HG03439 (cell line): Measurements from ENCODE around the gene CCNL2.
"Not testable (repeated sequence)": the region's sequence is repeated elsewhere in the genome, so short reads cannot be mapped to it uniquely, and the experiment has no call there.

Experiments used
- ATAC-seq: cut with Tn5 transposase; IDR thresholded peaks from one replicate; pipeline ENCODE4 v1.9.1; 2021; ENCODE audit warnings: mild to moderate bottlenecking, moderate library complexity; ENCODE audit not compliant: unreplicated experiment

CCNL2 gene

DNA sequence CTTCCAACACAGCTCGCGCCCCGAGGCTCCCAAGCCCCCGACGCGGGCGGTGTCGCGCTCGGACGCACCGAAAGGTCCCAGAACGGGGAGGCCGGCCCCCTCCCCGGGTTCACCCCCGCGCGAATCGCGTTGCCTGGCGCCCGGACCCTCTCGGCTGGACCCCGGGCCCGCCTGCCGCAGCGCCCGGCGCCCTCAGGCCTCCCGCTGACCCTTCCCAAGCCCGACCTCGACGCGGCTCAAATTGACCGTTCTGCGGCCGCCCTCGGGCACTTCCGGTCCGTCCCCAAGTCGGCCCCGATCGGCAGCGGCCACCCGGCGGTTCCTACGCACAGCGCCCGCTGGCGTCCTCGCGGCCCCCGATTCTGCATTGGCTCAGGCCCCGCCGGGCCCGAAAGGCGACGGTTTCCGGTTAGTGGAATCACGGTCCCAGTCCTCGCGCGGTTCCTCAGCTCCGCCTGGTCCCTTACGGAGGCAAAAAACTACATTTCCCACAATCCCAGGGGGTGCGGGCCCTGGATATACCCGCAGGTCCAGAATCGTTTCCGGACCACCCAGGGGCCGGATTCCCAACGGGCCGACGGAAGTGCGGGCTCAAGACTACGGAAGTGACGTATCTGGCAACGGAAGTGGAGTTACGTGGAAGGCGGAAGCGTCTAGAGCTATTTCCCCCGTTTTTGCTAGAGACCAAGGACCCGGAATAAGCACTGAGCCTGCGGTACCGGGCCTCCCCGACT is 24.0 kb downstream of the CCNL2 start, which contains the start of gene AURKAIP1:
AURKAIP1 (minus strand) TSS at position 279 of the 734 bp plus-strand sequence. CDS start 451 bp downstream, outside the sequence.
- ATAC-seq: peak; percentile 89

DNA sequence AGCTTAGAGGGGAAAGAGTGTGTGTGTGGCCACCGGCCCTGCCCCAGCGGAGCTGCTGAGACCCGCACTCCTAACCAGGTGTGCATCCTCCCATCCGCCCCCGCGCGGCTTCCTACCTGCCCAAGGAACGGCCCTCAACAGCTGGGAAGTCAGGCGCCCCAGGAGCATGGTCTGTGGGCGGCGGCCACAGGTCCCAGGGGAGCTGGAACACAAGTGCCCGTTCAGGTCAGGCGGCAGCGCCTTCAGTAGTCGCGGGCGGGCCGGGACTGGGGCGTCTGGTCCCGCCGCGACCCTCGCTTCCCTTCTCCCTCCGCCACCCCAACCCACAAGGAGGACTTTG is 24.6 kb downstream of the CCNL2 start:
- peak; percentile 3 for ATAC-seq

DNA sequence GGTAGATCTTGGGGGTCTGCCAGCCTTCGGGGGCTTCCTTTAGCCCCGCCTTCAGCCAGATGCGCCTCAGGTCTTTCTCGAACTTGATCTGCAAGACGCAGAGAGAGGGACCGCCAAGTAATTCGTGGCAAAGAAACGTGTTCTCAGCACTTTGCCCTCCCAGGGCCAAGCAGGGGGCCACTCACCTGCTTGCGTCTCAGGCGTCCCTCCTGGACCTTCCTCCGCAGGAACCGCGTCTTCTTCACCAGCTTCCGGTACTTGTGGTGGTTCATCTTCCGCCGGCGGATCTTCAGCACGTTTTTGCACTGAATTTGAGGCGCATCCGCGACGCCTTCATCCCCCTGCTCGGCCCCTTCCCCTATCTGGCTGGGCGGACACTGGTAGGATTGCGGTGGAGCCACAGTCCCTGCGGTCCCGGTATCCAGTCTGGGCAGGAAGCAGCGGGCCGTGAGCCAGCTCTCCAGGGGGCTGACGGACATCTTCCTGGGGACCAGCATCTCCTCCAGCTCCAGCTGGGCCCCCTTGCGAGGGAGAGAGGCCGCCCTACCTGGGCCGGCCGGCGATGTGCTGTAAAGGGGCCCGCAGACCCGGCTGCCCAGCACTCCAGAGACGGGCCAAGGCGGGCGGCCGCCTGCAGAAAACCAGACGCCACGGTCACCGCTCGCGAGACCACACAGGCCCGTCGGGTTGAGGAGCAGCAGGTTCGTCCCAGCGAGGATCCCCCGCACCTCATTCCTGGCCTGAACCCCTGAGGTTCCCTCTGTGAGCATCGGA is 25.1 kb downstream of the CCNL2 start:
- ATAC-seq: no peak

DNA sequence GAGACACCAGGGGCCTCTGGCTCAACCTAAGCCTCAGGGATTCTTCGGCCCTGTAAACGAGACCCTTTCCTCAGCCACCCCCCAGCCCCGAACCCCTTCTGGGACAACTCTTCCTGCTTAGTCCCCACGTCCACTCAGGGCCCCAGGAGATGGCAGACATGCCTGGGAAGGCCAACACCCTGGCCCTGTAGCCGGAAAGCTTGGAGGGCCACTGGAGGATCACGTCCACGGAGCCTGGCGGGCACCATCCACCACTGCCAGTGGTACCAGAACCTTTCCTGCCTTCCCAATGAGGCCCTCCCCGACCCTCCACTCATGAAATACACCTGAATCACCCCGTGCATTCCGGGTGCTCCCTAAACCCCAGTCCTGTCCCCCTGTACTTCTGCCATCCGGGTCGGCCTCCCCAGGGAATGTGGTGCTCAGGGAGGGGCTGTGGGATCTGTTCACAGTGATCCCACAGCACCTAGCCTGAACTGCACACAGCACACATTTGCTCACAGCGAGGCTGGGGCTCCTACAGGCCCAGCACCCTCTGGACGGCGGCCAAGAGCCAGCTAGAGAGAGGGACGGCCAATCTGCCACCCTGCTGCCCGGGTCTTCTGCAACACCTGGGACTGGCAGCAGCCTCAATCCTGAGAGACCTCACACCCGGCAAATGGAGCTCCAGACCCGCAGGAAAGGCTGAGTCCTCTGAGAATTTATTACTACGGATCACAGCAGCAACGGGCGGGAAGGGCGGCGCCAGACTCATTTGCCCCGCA is 25.9 kb downstream of the CCNL2 start:
- ATAC-seq: no peak

DNA sequence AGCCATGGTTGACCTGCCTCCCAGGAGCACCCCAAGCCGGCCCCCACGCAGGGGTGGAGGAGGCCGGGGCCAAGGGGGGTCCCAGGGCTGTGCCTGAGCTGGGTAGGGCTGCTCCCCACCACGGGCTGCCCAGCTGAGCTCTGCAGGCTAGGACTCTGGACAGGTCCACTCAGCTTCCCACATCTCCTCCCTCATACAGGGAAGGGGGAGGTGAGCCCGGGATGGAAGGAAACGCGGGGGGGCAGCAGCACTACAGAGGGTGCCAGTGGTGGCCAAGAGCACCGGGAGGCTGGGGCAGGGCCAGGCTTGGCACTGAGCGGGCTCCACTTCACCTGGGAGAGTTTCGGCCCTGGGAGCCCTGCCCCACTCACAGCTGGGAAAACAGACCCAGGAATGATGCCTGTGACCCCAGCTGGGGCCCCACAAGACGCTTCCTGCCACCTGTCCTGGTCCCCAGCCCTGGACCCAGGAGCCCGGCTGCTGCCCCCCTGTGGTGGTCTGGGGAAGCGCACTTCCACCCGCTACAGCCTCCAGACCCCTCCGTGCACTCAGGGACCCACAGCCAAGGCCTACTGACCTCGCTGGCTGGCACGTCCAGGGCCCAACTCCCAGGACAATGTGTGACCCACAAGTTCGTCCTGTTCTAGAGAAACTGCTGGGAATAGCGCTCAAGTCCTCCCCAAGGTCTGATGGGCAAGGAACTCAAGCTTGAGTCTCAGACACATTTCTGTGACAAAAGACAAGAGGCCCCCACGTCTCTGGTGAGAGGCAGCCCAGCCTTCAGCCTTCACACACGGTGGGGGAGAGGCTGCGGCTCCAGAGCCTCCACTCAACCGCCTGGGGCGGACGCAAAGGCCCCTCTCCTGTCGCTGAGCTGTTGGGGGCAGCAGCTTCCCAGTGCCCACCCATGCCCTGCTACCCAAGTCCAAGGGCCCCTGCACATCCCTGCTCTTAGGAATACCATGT is 27.1 kb downstream of the CCNL2 start:
- ATAC-seq: no peak

DNA sequence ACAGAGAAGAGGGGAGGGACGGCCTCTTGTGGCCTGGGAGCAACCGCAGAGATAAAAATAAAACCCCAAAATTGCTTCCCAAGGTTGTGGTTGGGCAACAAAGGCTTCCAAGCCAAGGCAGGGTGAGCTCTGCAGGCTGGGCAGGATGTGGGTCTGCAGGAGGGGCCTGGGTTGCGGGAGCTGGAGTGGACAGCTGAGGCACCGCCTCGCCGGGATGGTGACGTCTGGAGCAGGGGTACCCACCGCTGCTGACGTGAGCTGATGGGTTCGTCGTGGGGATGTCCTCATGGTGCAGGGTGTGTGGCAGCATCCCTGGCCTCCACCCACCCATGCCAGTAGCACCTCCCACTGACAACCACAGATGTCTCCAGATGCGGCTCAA is 27.8 kb downstream of the CCNL2 start:
- no peak for ATAC-seq

DNA sequence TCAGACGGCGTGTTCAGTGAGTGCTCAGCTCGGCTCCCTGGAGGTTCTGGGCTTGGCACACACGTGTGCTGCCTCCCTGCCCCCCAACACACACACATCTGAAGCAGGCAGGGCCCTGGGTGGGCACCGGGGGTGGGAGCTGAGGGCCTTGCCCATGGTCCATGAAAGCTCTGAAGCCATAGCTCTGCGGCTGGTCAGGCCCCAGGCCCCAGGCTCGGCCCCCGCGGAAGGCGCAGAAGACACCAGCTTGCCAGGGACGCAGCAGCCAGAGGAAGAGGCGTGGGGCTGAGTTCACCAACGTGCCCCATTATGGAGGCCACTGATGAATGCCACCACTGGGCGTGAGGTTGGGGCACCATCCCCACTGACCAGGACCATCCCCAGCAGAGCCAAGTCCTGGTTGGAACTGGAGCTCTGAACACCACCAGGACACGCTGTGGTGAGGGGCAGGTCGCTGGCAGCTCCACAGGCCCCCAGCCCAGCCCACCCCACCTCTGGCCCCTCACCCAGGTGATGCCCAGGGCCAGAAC is 28.3 kb downstream of the CCNL2 start:
- no peak for ATAC-seq

DNA sequence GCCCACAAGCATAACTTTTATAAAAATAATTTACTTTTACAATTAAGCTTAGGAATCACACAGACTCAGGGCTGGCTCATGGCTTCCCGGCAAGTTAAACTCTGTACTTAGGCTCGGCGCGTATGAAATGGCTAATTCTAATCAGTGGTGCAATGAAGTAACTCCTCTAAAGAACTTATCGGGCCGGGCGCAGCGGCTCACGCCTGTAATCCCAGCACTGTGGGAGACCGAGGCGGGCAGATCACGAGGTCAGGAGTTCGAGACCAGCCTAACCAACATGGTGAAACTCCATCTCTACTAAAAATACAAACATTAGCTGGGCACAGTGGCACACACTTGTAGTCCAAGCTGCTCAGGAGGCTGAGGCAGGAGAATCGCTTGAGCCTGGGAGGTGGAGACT is 29.0 kb downstream of the CCNL2 start:
- not testable (repeated sequence) for ATAC-seq

DNA sequence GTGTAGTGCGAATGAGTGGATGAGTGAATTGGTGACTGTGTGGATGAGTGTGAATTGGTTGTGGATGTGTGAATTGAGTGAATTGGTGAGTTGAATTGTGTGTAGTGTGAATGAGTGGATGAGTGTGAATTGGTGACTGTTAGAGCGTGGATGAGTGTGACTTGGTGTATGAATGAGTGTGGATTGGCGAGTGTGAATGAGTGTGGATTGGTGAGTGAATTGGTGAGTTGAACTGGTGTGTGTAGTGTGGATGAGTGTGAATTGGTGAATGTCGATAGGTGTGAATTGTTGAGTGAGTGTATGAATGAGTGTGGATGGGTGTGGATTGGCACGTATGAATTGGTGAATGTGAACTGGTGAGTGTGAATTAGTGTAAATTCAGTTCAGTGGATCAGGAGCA is 31.8 kb downstream of the CCNL2 start:
- no peak for ATAC-seq

DNA sequence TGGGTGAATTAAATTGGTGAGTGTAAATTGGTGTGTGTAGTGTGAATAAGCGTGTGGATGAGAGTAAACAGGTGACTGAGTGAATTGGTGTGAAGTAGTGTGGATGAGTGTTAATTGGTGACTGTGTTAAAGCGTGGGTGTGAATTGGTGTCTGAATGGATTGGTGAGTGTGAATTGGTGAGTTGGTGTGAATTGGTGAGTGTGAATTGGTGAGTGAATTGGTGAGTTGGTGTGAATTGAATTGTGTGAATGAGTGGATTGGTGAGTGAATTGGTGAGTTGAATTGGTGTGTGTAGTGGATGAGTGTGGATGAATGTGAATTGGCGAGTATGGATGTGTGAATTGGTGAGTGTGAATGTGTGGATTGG is 32.5 kb downstream of the CCNL2 start:
- ATAC-seq: no peak

DNA sequence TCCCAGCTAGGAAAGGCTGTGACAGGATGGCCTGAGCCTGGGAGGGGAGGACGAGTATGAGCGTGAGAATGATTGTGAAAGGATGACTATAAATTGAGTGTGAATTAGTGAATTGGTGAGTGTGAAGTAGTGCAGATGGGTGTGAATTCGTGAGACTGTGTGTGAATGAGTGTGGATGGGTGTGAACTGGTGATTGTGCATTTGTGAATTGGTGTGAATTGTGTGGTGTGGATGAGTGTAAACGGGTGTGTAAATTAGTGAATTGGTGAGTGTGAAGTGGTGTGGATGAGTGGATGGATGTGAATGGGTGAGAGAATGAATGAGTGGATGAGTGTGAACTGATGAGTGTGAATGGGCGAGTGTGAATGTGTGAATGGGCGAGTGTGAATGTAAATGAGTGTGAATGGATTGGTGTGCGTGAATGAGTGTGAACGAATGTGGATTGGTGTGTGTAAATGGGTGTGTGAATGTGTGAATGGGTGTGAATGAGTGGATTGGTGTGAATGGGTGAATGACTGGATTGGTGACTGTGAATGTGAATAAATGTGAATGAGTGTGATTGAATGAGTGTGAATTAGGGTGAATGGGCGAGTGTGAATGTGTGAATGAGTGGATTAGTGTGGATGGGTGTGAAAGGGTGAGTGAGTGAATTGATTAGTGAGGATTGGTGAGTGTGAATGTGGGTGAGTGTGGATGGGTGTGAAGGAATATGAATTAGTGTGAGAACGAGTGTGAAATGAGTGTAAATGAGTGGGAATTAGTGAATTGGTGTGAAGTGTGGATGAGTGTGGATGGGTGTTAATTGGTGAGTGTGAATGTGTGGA is 33.0 kb downstream of the CCNL2 start:
- no peak for ATAC-seq

DNA sequence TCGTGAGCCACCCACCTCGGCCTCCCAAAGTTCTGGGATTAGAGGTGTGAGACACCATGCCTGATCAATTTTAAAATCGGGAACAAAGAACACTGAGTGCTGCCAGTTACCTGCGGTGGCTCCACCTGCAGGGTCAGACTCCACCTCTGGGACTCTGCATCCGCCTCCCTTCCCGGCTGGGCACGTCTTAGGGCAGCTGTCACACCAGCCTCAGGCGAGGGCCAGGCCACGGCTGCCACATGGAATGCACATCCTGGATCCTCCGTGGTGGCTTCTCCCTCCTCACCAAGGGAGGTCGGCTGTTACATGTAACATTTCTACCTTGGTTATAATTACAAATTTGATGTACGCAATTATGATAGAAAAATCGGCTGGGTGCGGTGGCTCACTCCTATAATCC is 34.9 kb downstream of the CCNL2 start:
- no peak for ATAC-seq

DNA sequence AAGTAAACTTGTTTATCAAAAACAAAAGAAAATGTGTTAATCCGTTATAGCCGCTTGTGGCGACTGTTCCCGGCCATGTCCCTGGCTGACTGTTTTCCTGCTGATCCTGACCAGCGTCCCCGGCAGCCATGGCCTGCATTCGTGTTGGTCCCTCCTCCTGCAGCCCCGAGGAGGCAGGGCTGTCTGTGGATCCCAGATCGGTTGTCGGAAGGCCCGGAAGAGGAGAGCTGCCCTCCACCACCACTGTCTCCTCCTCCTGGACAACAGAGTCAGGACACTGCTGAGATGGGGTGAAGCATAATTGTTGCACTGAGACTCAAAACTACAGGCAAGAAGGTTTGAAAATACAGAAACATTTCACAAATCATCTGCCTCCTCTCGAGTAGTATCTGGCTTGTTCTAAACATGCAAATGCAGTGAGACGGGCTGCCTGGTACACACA is 37.1 kb downstream of the CCNL2 start:
- ATAC-seq: no peak

DNA sequence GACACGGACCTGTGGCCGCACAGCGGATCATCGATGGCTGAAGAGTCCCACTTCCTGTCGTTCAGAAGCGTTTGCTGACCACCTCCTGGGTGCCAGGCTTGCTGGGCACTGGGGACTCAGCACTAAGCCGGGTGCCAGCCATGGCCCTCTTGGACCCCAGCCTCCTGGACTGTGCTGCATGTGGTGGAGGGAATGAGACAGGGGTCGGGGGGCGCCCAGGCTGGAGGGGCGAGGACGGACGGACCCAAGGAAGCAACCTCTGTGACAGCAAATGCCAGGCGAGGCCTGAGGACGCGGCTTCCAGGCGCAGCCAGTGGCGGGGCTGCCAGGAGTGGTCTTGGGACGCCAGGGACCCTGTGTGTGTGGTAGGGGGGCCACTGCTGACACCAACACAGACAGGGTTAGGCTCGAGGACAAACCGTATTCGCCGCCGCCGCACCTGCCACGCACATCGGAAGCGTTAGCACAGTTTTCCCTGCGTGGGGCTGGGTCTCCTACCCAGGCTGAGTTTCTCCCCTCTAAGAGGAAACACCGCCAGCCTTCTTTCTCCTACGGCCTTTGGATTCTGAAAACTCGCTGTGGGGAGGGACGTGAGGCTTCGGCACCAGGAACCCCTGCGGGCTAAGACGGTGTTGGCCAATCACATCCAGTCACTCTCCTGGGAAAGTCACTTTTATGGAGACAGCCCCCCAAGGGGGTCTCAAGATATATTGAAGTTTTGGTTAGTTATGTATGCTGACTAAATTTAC is 37.7 kb downstream of the CCNL2 start:
- ATAC-seq: no peak

DNA sequence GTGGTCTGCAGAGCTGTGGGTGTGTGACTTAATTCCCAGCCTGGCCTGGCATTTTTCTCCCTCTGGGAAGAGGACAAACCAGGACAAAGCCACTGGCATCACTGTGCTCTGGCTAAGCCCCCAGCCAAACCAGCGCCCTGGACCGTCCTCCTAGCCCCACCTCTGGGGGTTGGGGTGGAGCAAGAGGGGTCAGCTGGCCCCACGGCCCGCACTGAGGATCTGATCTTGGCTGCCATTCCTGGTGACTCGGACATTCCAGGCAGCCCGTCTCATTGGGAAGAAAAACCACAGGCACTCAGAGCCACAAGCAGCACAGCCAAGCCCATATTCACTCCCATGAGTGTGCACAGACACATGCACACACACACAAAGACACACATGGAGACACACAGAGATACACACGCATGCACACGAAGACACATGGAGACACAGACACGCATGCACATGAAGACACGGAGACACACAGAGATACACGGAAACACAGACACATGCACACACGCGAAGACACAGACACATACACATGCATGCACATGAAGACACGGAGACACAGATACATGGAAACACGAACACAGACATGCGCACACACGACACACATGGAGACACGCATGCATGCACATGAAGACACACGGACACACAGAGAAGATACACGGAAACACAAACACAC is 38.5 kb downstream of the CCNL2 start:
- ATAC-seq: no peak

DNA sequence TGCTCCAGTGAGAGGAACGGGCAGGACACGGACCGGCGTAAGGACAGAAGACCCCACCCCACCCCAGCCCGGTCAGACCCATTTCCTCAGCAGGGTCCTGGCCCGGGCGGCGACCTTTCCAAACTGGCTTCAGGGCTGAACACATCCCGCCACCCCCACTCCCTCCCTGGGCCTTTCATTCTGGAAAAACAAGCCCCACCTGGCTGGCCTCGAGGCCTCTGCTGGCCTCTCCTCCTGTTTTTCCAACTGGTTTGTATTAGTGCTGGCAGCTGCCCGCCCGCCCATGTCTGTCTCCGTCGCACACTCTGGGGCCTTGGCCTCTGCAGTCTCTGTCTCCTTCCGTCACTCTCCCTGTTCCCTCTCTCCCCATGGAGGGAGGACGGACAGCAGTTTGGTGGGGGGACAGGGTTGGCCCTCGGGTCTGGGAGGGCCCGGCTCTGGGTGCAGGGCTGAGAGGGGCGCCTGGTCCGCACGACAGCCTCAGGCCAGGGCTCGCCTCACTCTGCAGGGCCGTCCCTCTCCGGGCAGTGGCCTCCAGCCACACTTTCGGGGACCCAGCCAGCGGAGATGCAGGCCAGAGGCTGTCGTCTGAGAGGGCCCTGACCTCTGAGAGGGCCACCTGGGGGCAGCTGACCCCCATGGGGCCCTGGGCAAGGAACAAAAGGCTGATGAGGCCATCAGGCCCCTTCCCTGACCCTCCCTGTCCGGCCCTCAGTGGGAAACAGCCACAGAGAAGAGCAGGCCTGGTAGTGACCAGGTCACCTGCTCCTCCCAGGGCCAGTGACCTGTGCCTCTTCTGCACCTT is 39.3 kb downstream of the CCNL2 start:
- ATAC-seq: no peak

DNA sequence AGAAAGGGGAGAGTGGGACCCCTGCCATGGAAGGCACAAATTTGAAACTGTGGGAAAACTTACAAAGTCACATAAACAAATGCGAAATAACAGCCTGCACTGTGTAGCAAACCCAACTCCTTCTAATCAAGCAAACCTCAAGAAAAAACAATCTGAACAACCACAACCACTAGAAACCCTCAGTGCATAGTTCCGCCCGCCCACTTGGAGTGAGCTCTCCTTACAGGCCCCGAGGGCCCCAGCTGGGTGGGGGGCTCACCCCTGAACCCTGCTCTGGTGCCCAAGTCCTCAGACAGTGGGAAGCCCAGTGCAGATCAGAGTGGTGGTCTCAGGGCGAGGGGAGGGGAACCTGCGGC is 39.8 kb downstream of the CCNL2 start:
- ATAC-seq: no peak
